Effector memory CD8-positive, alpha-beta T cell (primary cell): Measurements from ENCODE around the gene HMGCL.

ENCODE experiments used
- ATAC-seq: fragments of 150-1000 bp; cut with Tn5 transposase; replicated peaks from 2 replicates; pipeline ENCODE4 v1.10.0; 2021; ENCODE audit warnings: mild to moderate bottlenecking, moderate library complexity
- DNase-seq, 3 experiments: peaks; one replicate each; pipeline ENCODE4 v3.0.0; 2021
- H3K27ac Mint-ChIP-seq, 2 donors: one replicate each; pipeline ENCODE4 v1.8.0; 2022; ENCODE audit warnings: mild to moderate bottlenecking in 2 of 2, mixed read lengths in 2 of 2, moderate library complexity in 2 of 2
- H3K27me3 Mint-ChIP-seq, 2 donors: one replicate each; pipeline ENCODE4 v1.8.0; 2022; ENCODE audit warnings: mixed read lengths in 2 of 2
- H3K36me3 Mint-ChIP-seq: one replicate; pipeline ENCODE4 v1.8.0; 2022; ENCODE audit warnings: mild to moderate bottlenecking, moderate library complexity, mixed read lengths; ENCODE audit not compliant: insufficient read depth
- H3K4me1 Mint-ChIP-seq, 2 donors: one replicate each; pipeline ENCODE4 v1.8.0; 2022; ENCODE audit warnings: low read depth in 2 of 2, mixed read lengths in 2 of 2
- H3K4me3 Mint-ChIP-seq, 2 donors: one replicate each; pipeline ENCODE4 v1.8.0; 2022; ENCODE audit warnings: mild to moderate bottlenecking in 2 of 2, mixed read lengths in 2 of 2, moderate library complexity in 2 of 2
- H3K9me3 Mint-ChIP-seq, 2 donors: one replicate each; pipeline ENCODE4 v1.8.0; 2022; ENCODE audit warnings: mixed read lengths in 2 of 2

HMGCL gene

DNA sequence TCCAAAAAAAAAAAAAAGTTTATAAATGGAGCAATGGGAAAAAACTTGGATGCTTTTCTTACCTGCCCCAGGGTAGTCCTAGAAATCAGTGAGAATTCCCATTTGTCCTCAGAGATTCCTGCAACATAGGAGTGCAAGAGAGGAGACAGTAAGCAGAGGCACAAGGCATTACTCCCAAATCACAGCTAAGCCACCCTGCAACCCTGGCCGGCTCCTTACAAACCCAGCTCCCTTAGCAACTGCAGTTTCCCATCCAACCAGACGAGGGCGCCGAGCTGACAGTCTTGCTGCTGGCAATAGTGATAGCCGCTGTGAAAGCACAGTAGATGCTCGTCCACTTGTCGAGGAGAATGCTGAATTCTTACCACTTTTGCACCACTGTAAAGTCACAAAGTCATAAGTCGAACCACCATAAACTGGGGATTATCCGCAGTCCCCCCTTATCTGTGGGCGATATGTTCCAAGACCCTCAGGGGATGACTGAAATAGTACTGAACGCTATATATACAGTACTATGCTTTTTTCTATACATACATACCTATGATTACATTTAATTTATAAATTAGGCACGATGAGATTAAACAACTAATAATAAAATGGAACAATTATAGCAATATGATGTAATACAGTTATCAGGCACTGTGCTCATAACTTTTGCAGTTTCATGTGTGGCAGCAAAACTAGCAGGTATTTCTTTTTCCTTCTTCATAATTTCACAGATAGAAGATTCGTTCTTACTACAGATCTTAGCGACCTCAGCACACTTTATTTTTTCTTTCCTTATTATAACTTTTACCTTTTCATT is 53.0 kb downstream of the HMGCL start:
- Mint-ChIP-seq H3K27me3 (no peaks in the 10 kb centered on the region), H3K36me3 (peaks cover 11% of the 10 kb centered on the region), H3K4me1 (peaks cover 0 to 8% of the 10 kb centered on the region in 2 donors), H3K27ac (no peak overlapping the region), H3K4me3 (no peak overlapping the region), H3K9me3 (no peaks in the 10 kb centered on the region)
- ATAC-seq = peak; percentile 99
- DNase-seq = peak; percentile 84 to 88 (median 85)

DNA sequence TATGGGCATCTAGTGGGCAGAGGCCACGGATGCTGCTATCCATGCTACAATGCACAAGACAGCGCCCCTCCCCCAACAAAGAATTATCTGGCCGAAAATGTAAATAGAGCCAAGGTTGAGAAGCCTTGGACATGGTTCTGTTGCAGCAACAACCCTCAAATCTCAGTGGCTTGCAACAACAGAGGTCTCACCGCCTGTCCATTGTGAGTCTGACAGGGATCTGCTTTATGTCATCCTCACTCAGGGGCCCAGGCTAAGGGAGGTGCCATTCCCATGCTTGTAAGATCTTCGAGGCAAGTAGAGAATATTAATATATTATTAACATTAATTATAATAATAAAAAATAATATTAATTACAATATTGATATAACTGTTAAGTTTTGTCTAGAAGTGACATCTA is 56.5 kb downstream of the HMGCL start:
- Mint-ChIP-seq H3K36me3 (peaks cover 23% of the 10 kb centered on the region), H3K4me1 (peaks cover 0 to 3% of the 10 kb centered on the region in 2 donors)
- no peak for ATAC-seq

DNA sequence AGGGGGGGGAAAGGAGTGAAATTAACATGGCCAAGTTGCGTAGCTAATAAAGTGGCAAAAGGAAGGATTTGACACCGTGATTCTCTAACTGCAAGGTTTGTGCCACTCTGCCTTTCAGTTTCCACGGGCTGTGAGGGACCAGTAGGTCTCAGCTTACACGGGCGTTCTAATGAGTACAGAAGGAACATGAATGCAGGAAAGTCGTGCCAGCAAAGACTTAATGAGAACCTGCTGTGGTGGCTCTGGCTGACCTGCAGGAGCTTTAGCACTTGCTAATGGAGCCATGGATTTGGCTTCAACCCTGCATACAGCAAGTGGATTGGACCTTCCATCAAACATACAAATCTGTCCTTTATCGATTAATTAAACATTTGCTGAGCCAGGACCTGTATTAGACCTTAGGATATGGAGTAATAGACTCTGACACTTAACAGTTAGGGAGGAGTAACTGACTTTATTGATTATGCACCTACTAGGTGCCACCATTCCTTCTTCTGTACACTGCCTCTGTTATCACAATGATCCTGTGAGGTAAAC is 62.1 kb downstream of the HMGCL start:
- no peaks in the 10 kb centered on the region for H3K9me3 Mint-ChIP-seq
- peaks cover 0 to 3% of the 10 kb centered on the region in 2 donors for H3K4me1 Mint-ChIP-seq
- no peak for DNase-seq
- H3K36me3 Mint-ChIP-seq = peaks cover 47% of the 10 kb centered on the region
- ATAC-seq = no peak
- H3K4me3 Mint-ChIP-seq = no peak overlapping the region
- H3K27ac Mint-ChIP-seq = peak overlapping the region in 1 of 2 donors; percentile 28
- no peaks in the 10 kb centered on the region for H3K27me3 Mint-ChIP-seq

More for the DNA sequence above, 56.5 kb downstream of the HMGCL start:
- H3K27ac Mint-ChIP-seq = no peak overlapping the region
- no peaks in the 10 kb centered on the region for H3K9me3 Mint-ChIP-seq
- H3K27me3 Mint-ChIP-seq = no peaks in the 10 kb centered on the region
- no peak for DNase-seq
- no peak overlapping the region for H3K4me3 Mint-ChIP-seq

DNA sequence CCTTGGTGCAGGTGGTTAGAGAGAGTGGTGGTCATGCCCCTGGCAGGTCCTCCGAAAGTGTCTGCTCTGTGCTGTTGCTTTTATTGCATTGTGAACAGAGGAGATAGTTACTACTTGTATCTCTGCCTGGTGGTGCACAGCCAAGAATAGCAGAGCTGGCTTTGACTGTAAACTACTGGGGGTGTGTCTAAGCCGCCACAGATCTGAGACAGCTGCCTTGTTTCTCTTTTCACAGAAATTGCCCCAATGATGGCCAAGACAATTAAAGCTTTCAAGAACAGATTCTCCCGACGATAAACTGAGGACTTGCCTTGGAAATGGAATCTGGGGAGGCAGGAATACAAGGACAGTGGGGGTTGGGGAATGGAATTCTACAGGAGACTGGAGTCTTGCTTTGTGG is 66.0 kb downstream of the HMGCL start:
- no peak for ATAC-seq
- H3K36me3 Mint-ChIP-seq = peaks cover 77% of the 10 kb centered on the region

DNA sequence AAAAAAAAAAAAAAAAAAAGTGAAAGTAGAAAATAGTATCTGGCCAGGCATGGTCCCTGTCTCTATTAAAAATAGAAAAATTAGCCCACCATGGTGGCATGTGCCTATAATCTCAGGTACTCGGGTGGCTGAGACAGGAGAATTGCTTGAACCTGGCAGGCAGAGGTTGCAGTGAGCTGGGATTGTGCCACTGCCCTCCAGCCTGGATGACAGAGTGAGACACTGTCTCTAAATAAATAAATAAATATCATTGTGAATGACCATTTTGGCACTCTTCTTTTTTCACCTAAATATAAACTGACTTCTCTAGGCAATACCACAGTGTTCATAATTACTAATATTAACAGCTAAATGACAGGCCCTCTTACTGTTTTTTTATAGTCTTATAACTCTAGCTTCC is 67.4 kb downstream of the HMGCL start:
- Mint-ChIP-seq H3K27me3 (no peaks in the 10 kb centered on the region), H3K36me3 (peaks cover 86% of the 10 kb centered on the region), H3K9me3 (no peaks in the 10 kb centered on the region), H3K4me3 (no peak overlapping the region), H3K27ac (no peak overlapping the region), H3K4me1 (peaks cover 0 to 3% of the 10 kb centered on the region in 2 donors)
- DNase-seq = no peak
- ATAC-seq = no peak

More for the DNA sequence above, 66.0 kb downstream of the HMGCL start:
- no peak for DNase-seq
- Mint-ChIP-seq H3K9me3 (no peaks in the 10 kb centered on the region), H3K27me3 (no peaks in the 10 kb centered on the region), H3K4me1 (peaks cover 0 to 3% of the 10 kb centered on the region in 2 donors), H3K4me3 (no peak overlapping the region), H3K27ac (no peak overlapping the region)

DNA sequence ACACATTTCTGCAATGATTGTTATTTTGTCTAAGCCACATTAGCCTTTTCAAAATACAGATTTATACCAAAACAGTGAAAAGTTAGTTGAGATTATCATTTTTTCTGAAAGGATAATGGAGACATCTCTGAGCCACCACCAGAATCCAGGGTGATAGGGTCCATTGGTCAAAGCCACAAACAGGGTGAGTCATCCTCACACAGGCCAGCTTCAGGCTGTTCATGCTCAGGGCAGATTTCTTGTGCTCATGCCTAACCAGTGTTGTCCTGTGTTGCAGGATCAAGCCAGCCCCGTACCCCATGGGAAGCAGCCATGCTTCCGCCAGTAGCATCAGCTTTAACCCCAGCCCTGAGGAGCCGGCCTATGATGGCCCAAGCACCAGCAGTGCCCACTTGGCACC is 68.6 kb downstream of the HMGCL start:
- no peaks in the 10 kb centered on the region for H3K9me3 Mint-ChIP-seq
- H3K27ac Mint-ChIP-seq = no peak overlapping the region
- no peaks in the 10 kb centered on the region for H3K27me3 Mint-ChIP-seq
- no peak overlapping the region for H3K4me3 Mint-ChIP-seq
- H3K36me3 Mint-ChIP-seq = peaks cover 89% of the 10 kb centered on the region
- ATAC-seq = no peak
- peaks cover 0 to 3% of the 10 kb centered on the region in 2 donors for H3K4me1 Mint-ChIP-seq
- no peak for DNase-seq

DNA sequence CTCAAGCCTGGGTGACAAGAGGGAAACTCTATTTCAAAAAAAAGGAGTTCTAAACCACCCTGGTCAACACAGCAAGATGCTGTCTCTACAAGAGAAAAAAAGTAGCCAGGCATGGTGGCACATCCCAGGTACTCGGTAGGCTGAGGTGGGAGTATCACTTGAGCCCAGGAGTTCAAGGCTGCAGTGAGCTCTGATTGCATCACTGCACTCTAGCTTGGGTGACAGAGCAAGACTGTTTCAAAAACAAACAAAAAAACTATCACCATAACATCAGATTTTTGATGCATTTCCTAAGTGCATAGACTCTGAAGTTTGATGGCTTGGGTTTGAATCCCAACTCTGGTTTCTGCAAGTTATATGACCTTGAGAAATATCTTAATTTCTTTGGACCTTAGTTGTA is 72.3 kb downstream of the HMGCL start:
- Mint-ChIP-seq H3K27ac (no peak overlapping the region), H3K36me3 (peaks cover 84% of the 10 kb centered on the region)
- no peak for ATAC-seq

More for the DNA sequence above, 72.3 kb downstream of the HMGCL start:
- peaks cover 0 to 10% of the 10 kb centered on the region in 2 donors for H3K4me1 Mint-ChIP-seq
- no peaks in the 10 kb centered on the region for H3K27me3 Mint-ChIP-seq
- no peak for DNase-seq
- H3K9me3 Mint-ChIP-seq = no peaks in the 10 kb centered on the region
- no peak overlapping the region for H3K4me3 Mint-ChIP-seq
